ENCODE measurements around the gene SLC2A9. TPM values are rescaled to one million over a fixed set of nuclear protein-coding genes. Genes with fewer than 3 reads are reported as not detected.

Gene SLC2A9
- total and polyA plus RNA-seq, 2 donors (not counting 3 experiments of a cell fraction or from before 2014, with no cell fraction given) = 1.6 to 1.8 TPM

DNA sequence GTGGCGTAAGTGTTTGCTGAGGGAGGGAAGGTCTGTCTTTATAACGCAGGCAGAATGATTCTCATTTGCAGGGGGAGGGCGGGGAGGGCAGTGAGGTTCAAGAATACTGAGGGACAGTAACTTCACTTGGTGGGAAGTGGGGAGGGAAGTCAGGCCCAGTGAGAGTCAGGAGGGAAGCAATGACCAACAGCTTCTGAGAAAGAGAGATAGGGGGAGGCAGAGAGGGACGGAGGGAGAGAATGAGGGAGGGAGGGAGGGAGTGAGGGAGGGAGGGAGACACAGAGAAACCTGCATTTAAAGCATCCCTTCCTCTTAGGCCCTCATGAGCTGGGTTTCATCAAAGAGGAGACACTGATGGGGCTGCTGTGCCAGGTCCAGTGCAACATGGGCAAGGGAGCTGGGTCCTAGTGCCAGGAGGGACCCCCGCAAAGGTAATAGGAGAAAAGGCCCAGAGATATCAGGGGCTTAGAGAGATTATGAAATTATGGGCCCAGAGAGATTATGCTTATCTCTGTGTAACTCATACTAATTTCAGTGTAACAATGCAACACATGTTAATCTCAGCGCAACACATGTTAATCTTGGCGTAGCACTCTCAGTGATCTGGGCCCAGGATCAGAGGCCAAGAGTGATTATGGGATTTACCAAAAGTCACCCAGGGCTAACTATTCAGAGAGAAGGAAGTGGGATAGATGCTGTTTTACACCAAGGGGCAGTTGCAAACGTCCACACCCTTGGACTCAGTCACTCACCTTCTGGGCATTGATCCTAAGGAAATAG, 127.8 kb downstream of the SLC2A9 start:
- Histone ChIP-seq H3K4me1 (ENCODE audit: control insufficient read depth, extremely low read depth, insufficient read depth, low read length) (no peaks in the 10 kb centered on the region), H3K9me3 (replicated peaks; ENCODE audit: control insufficient read depth, insufficient read depth, low read length) (no peaks in the 10 kb centered on the region), H3K9me1 (replicated peaks; ENCODE audit: control insufficient read depth, extremely low read depth, insufficient read depth, low read length) (no peaks in the 10 kb centered on the region), H3K9ac (replicated peaks; ENCODE audit: extremely low read depth, insufficient read depth, low read length) (no peak overlapping the region), H3K4me2 (ENCODE audit: insufficient read depth, low read length) (no peak overlapping the region), H4K20me1 (replicated peaks; ENCODE audit: control insufficient read depth, extremely low read depth, insufficient read depth, low read length) (no peaks in the 10 kb centered on the region), H3K27ac (ENCODE audit: insufficient read depth, low read depth, low read length) (no peak overlapping the region), H3K36me3 (ENCODE audit: control insufficient read depth in 2 of 2, extremely low read depth in 1 of 2, insufficient read depth in 2 of 2, low read length in 2 of 2) (no peaks in the 10 kb centered on the region), H3K79me2 (ENCODE audit: control insufficient read depth, insufficient read depth, low read length) (no peaks in the 10 kb centered on the region), H3K4me3 (replicated peaks in 1 of 3; ENCODE audit: insufficient read depth in 1 of 3, low read depth in 1 of 3, low read length in 3 of 3) (no peak overlapping the region), H2AFZ (ENCODE audit: low read depth, low read length) (no peak overlapping the region), H3K27me3 (ENCODE audit: control insufficient read depth in 2 of 2, insufficient read depth in 2 of 2, low read length in 2 of 2) (no peaks in the 10 kb centered on the region)
- dilution Hi-C loops (cut with MboI; ENCODE audit: extremely low pct_ligation_motif_present, low sequenced_read_pairs) = no loop called here
- ChIA-PET CTCF (no interaction called here), POLR2A (no interaction called here)
- BruUV-seq (replicated peaks) = no TSS peak
- intact Hi-C loops (cut with micrococcal nuclease) = no loop called here
- TF ChIP-seq EZH2 (IDR thresholded peaks at IDR 0.05; ENCODE audit: borderline replicate concordance, low read depth, low read length, severe bottlenecking) = no peak
- no peak for TF ChIP-seq FOS (IDR thresholded peaks at IDR 0.05; ENCODE audit: borderline replicate concordance, insufficient read depth, low read length)
- no peak for TF ChIP-seq POLR2A (IDR thresholded peaks at IDR 0.05; ENCODE audit: low read depth, low read length)
- TF ChIP-seq POLR2AphosphoS5 (IDR thresholded peaks at IDR 0.05; ENCODE audit: insufficient read depth, low read depth, low read length) = no peak
- TF ChIP-seq JUN (IDR thresholded peaks at IDR 0.05; ENCODE audit: borderline replicate concordance, insufficient read depth, insufficient read length, low read depth) = no peak
- TF ChIP-seq MYC (IDR thresholded peaks at IDR 0.05; ENCODE audit: low read depth, low read length) = no peak
- TF ChIP-seq, protein P1, sequence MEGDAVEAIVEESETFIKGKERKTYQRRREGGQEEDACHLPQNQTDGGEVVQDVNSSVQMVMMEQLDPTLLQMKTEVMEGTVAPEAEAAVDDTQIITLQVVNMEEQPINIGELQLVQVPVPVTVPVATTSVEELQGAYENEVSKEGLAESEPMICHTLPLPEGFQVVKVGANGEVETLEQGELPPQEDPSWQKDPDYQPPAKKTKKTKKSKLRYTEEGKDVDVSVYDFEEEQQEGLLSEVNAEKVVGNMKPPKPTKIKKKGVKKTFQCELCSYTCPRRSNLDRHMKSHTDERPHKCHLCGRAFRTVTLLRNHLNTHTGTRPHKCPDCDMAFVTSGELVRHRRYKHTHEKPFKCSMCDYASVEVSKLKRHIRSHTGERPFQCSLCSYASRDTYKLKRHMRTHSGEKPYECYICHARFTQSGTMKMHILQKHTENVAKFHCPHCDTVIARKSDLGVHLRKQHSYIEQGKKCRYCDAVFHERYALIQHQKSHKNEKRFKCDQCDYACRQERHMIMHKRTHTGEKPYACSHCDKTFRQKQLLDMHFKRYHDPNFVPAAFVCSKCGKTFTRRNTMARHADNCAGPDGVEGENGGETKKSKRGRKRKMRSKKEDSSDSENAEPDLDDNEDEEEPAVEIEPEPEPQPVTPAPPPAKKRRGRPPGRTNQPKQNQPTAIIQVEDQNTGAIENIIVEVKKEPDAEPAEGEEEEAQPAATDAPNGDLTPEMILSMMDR (IDR thresholded peaks at IDR 0.05; ENCODE audit: extremely low read depth in 1 of 2, insufficient read depth in 1 of 2, low read depth in 1 of 2, low read length in 2 of 2) = no peak
- TF ChIP-seq, protein P2, sequence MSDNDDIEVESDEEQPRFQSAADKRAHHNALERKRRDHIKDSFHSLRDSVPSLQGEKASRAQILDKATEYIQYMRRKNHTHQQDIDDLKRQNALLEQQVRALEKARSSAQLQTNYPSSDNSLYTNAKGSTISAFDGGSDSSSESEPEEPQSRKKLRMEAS (IDR thresholded peaks at IDR 0.05; ENCODE audit: insufficient read depth, insufficient read length) = no peak
- no peak for TF ChIP-seq GATA2 (IDR thresholded peaks at IDR 0.05; ENCODE audit: insufficient read depth, insufficient read length, low read depth, low read length)
- DNase-seq (ENCODE audit: low read depth, low spot score) (no peak), FAIRE-seq (no peak)
